Adipocyte (in vitro differentiated cells): ENCODE measurements around the gene CAMK1D.
A peak's percentile ranks its signal among the peaks of the same experiment; 100 is the strongest.

Experiments used
- DNase-seq: peaks from one replicate; pipeline ENCODE4 v3.0.0-alpha.2; 2015; ENCODE audit warnings: low read depth
- H3K27me3 ChIP-seq: replicated peaks from 2 replicates; pipeline ENCODE4 v1.7.0; 2013; ENCODE audit warnings: mild to moderate bottlenecking, low read length, moderate library complexity; ENCODE audit not compliant: control insufficient read depth, insufficient read depth
- H3K36me3 ChIP-seq: 2 replicates; pipeline ENCODE4 v1.7.0; 2013; ENCODE audit warnings: low read length, mild to moderate bottlenecking, moderate library complexity; ENCODE audit not compliant: control insufficient read depth, insufficient read depth, severe bottlenecking
- H3K4me1 ChIP-seq: 2 replicates; pipeline ENCODE4 v1.7.0; 2013; ENCODE audit warnings: mild to moderate bottlenecking, low read length, moderate library complexity; ENCODE audit not compliant: control insufficient read depth, insufficient read depth
- H3K4me3 ChIP-seq: 2 replicates; pipeline ENCODE4 v1.7.0; 2013; ENCODE audit warnings: mild to moderate bottlenecking, low read length, moderate library complexity
- H3K9ac ChIP-seq: 2 replicates; pipeline ENCODE4 v1.7.0; 2013; ENCODE audit warnings: mild to moderate bottlenecking, low read length, moderate library complexity
- H3K9me3 ChIP-seq: 2 replicates; pipeline ENCODE4 v1.7.0; 2013; ENCODE audit warnings: mild to moderate bottlenecking, low read length, moderate library complexity; ENCODE audit not compliant: control insufficient read depth

Gene CAMK1D

GRCh38 chr10:12419262-12419847, 70.0 kb downstream of the CAMK1D start:
- peak; percentile 94 for DNase-seq
- no peaks in the 10 kb centered on the region for H3K36me3 ChIP-seq
- peak overlapping the region; percentile 3 for H3K9ac ChIP-seq
- peak overlapping the region; percentile 12 for H3K4me3 ChIP-seq
- H3K27me3 ChIP-seq, result no peaks in the 10 kb centered on the region
- peaks cover 45% of the 10 kb centered on the region for H3K4me1 ChIP-seq
- no peaks in the 10 kb centered on the region for H3K9me3 ChIP-seq

- Histone ChIP-seq H3K4me3 (no peak overlapping the region), H3K27me3 (no peaks in the 10 kb centered on the region), H3K4me1 (peaks cover 39% of the 10 kb centered on the region), H3K9ac (peak overlapping the region; percentile 6), H3K36me3 (no peaks in the 10 kb centered on the region), H3K9me3 (no peaks in the 10 kb centered on the region)
- no peak for DNase-seq
These were observed 71.3 kb downstream of the CAMK1D start for GRCh38 chr10:12420530-12421120.

GRCh38 chr10:12422189-12422588, 72.8 kb downstream of the CAMK1D start:
- Histone ChIP-seq H3K4me1 (peaks cover 24% of the 10 kb centered on the region), H3K9me3 (no peaks in the 10 kb centered on the region), H3K36me3 (no peaks in the 10 kb centered on the region), H3K4me3 (no peak overlapping the region), H3K27me3 (no peaks in the 10 kb centered on the region), H3K9ac (no peak overlapping the region)
- no peak for DNase-seq

- Histone ChIP-seq H3K4me1 (peaks cover 13% of the 10 kb centered on the region), H3K9ac (no peak overlapping the region), H3K9me3 (no peaks in the 10 kb centered on the region), H3K4me3 (no peak overlapping the region), H3K36me3 (no peaks in the 10 kb centered on the region), H3K27me3 (no peaks in the 10 kb centered on the region)
- DNase-seq, result no peak
These were observed 74.5 kb downstream of the CAMK1D start for GRCh38 chr10:12423896-12424295.

- DNase-seq, result no peak
- Histone ChIP-seq H3K4me3 (no peak overlapping the region), H3K9me3 (no peaks in the 10 kb centered on the region), H3K36me3 (no peaks in the 10 kb centered on the region), H3K9ac (no peak overlapping the region), H3K27me3 (peaks cover 4% of the 10 kb centered on the region), H3K4me1 (peaks cover 9% of the 10 kb centered on the region)
These were observed 77.9 kb downstream of the CAMK1D start for GRCh38 chr10:12427276-12427675.

- Histone ChIP-seq H3K9me3 (no peaks in the 10 kb centered on the region), H3K36me3 (no peaks in the 10 kb centered on the region), H3K9ac (no peak overlapping the region), H3K4me1 (peaks cover 9% of the 10 kb centered on the region), H3K4me3 (no peak overlapping the region), H3K27me3 (peaks cover 4% of the 10 kb centered on the region)
- no peak for DNase-seq
These were observed 79.2 kb downstream of the CAMK1D start for GRCh38 chr10:12428447-12429135.

- Histone ChIP-seq H3K27me3 (peaks cover 4% of the 10 kb centered on the region), H3K9ac (no peak overlapping the region), H3K4me1 (peaks cover 9% of the 10 kb centered on the region), H3K36me3 (no peaks in the 10 kb centered on the region), H3K4me3 (no peak overlapping the region), H3K9me3 (no peaks in the 10 kb centered on the region)
- no peak for DNase-seq
These were observed 81.1 kb downstream of the CAMK1D start for GRCh38 chr10:12430406-12430982.

GRCh38 chr10:12431151-12432101, 82.1 kb downstream of the CAMK1D start:
- H3K4me3 ChIP-seq, result no peak overlapping the region
- DNase-seq, result no peak

GRCh38 chr10:12432402-12433189, 83.2 kb downstream of the CAMK1D start:
- DNase-seq, result no peak
- Histone ChIP-seq H3K4me1 (peaks cover 9% of the 10 kb centered on the region), H3K36me3 (no peaks in the 10 kb centered on the region), H3K9ac (no peak overlapping the region), H3K9me3 (no peaks in the 10 kb centered on the region), H3K27me3 (peaks cover 4% of the 10 kb centered on the region), H3K4me3 (no peak overlapping the region)

More at GRCh38 chr10:12431151-12432101, 82.1 kb downstream of the CAMK1D start:
- no peaks in the 10 kb centered on the region for H3K36me3 ChIP-seq
- peaks cover 4% of the 10 kb centered on the region for H3K27me3 ChIP-seq
- no peaks in the 10 kb centered on the region for H3K9me3 ChIP-seq
- H3K9ac ChIP-seq, result no peak overlapping the region
- H3K4me1 ChIP-seq, result peaks cover 9% of the 10 kb centered on the region

GRCh38 chr10:12434277-12434676, 84.9 kb downstream of the CAMK1D start:
- no peaks in the 10 kb centered on the region for H3K9me3 ChIP-seq
- H3K36me3 ChIP-seq, result no peaks in the 10 kb centered on the region
- H3K4me1 ChIP-seq, result peaks cover 21% of the 10 kb centered on the region
- H3K27me3 ChIP-seq, result peaks cover 4% of the 10 kb centered on the region
- DNase-seq, result no peak
- no peak overlapping the region for H3K9ac ChIP-seq
- H3K4me3 ChIP-seq, result no peak overlapping the region
